Measurements from ENCODE around the gene BCAP31.

DNA sequence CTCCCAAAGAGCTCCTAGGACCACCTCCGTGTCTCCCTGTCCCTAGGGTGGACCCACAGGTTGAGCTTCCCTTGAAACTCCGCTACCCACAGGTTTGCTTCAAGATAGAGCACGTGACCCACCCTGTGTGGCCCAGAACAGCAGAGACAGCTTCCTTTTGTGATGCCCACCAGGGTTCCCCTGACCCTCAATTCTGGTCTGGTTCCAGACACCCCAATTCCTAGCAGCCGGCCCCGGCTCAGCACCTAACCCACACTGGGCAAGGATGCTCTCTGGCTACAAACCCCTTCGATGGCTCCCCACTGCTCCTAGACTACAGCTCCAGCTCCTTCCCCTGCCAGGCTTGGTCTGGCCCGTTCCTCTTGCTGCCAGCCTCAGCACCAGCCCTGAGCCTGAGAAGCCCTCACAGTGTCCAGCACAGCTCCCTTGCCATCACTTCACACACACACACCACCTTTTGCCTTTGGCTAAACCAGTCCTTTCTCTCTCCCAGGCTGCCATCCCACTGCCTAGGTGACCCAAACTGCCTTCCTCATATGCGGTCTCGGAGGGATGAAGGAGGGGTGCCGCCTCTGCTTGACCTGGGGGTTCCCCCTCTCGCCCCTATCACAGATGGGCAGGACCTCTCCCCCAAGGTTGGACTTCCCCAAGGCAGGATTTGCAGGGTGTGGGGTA, 56.8 kb downstream of the BCAP31 start:
- no peak for TF ChIP-seq EZH2 (IDR thresholded peaks at IDR 0.05; ENCODE audit: low read depth)
- TF ChIP-seq, protein P1, sequence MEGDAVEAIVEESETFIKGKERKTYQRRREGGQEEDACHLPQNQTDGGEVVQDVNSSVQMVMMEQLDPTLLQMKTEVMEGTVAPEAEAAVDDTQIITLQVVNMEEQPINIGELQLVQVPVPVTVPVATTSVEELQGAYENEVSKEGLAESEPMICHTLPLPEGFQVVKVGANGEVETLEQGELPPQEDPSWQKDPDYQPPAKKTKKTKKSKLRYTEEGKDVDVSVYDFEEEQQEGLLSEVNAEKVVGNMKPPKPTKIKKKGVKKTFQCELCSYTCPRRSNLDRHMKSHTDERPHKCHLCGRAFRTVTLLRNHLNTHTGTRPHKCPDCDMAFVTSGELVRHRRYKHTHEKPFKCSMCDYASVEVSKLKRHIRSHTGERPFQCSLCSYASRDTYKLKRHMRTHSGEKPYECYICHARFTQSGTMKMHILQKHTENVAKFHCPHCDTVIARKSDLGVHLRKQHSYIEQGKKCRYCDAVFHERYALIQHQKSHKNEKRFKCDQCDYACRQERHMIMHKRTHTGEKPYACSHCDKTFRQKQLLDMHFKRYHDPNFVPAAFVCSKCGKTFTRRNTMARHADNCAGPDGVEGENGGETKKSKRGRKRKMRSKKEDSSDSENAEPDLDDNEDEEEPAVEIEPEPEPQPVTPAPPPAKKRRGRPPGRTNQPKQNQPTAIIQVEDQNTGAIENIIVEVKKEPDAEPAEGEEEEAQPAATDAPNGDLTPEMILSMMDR (conservative IDR thresholded peaks at IDR 0.05) = no peak
